IMR-90 (cell line): Measurements from ENCODE around the gene TEAD4. TPM values are rescaled to one million over a fixed set of nuclear protein-coding genes. Genes with fewer than 3 reads are reported as not detected.

Source experiments
- ATAC-seq: fragments of 200-7000 bp; cut with Tn5 transposase; 2 replicates; pipeline ENCODE4 v1.9.1; 2020; ENCODE audit warnings: low read depth, mild to moderate bottlenecking, moderate library complexity
- BruUV-seq: library from RNA; stranded (reverse); fragments of 400-500 nt; replicated peaks from 2 replicates; lab custom pipeline; 2021; lab: Mats Ljungman, UMichigan
- CTCF ChIA-PET: fragments of 300-600 bp; formaldehyde crosslinking; extraction: SDS; loops from one replicate; lab custom pipeline; 2021; ENCODE audit warnings: antibody characterized with exemption; lab: Yijun Ruan, JAX
- POLR2A ChIA-PET: fragments of 300-600 bp; sonication (Branson Sonifier 250); formaldehyde crosslinking; loops from one replicate; lab custom pipeline; 2022; ENCODE audit warnings: antibody characterized with exemption; ENCODE audit not compliant: unreplicated experiment; lab: Charles Lee
- DNase-seq: peaks from one replicate; pipeline ENCODE4 v3.0.0; 2013
- H2AFZ ChIP-seq: replicated peaks from 2 replicates; pipeline ENCODE3; 2013; ENCODE audit warnings: low read length, mild to moderate bottlenecking; ENCODE audit not compliant: poor library complexity
- H2AK5ac ChIP-seq: 2 replicates; pipeline ENCODE4 v1.6.1; 2013; ENCODE audit warnings: low read depth, low read length, inconsistent platforms
- H2AK9ac ChIP-seq: replicated peaks from 2 replicates; pipeline ENCODE3; 2013; ENCODE audit warnings: mild to moderate bottlenecking, low read depth, low read length, moderate library complexity; ENCODE audit not compliant: poor library complexity
- H2BK120ac ChIP-seq: 2 replicates; pipeline ENCODE4 v1.6.1; 2013; ENCODE audit warnings: low read depth, low read length, inconsistent platforms
- H2BK15ac ChIP-seq: 3 replicates; pipeline ENCODE4 v1.6.1; 2013; ENCODE audit warnings: low read depth, low read length, inconsistent platforms
- H2BK20ac ChIP-seq: 2 replicates; pipeline ENCODE4 v1.6.1; 2013; ENCODE audit warnings: low read depth, mild to moderate bottlenecking, inconsistent platforms, low read length, moderate library complexity
- H2BK5ac ChIP-seq: 2 replicates; pipeline ENCODE4 v1.6.1; 2013; ENCODE audit warnings: mild to moderate bottlenecking, low read depth, low read length, inconsistent platforms; ENCODE audit not compliant: poor library complexity, severe bottlenecking
- H3K14ac ChIP-seq: replicated peaks from 2 replicates; pipeline ENCODE4 v1.6.1; 2013; ENCODE audit warnings: low read depth, low read length, inconsistent platforms
- H3K18ac ChIP-seq: 2 replicates; pipeline ENCODE4 v1.6.1; 2013; ENCODE audit warnings: low read depth, low read length, control low read depth
- H3K23ac ChIP-seq: 2 replicates; pipeline ENCODE4 v1.6.1; 2013; ENCODE audit warnings: low read depth, low read length, inconsistent platforms
- H3K27ac ChIP-seq: 2 replicates; pipeline ENCODE4 v1.5.1; 2013; ENCODE audit warnings: mild to moderate bottlenecking, control low read depth, low read length; ENCODE audit not compliant: insufficient read depth
- H3K27me3 ChIP-seq: 2 replicates; pipeline ENCODE4 v1.6.1; 2013; ENCODE audit warnings: low read length; ENCODE audit not compliant: control insufficient read depth, insufficient read depth
- H3K36me3 ChIP-seq: 2 replicates; pipeline ENCODE4 v1.6.1; 2013; ENCODE audit warnings: low read length, mixed read lengths; ENCODE audit not compliant: control insufficient read depth, insufficient read depth
- H3K4ac ChIP-seq: 2 replicates; pipeline ENCODE4 v1.6.1; 2013; ENCODE audit warnings: low read depth, low read length, inconsistent platforms
- H3K4me1 ChIP-seq: 2 replicates; pipeline ENCODE4 v1.6.1; 2013; ENCODE audit warnings: low read length, mixed read lengths; ENCODE audit not compliant: control insufficient read depth, insufficient read depth
- H3K4me2 ChIP-seq: 2 replicates; pipeline ENCODE4 v1.6.1; 2013; ENCODE audit warnings: low read depth, mild to moderate bottlenecking, control low read depth, low read length, moderate library complexity
- H3K4me3 ChIP-seq: 2 replicates; pipeline ENCODE4 v1.5.1; 2013; ENCODE audit warnings: low read depth, mild to moderate bottlenecking, control low read depth, low read length, moderate library complexity; ENCODE audit not compliant: insufficient read depth
- H3K56ac ChIP-seq: 2 replicates; pipeline ENCODE4 v1.6.1; 2013; ENCODE audit warnings: low read length, inconsistent platforms; ENCODE audit not compliant: insufficient read depth; ENCODE audit errors: extremely low read depth
- H3K79me1 ChIP-seq, 2 experiments: 2 replicates each; pipeline ENCODE4 v1.6.1; 2013; ENCODE audit warnings: low read length in 2 of 2, inconsistent platforms in 1 of 2, low read depth in 1 of 2
- H3K9ac ChIP-seq: 2 replicates; pipeline ENCODE4 v1.6.1; 2013; ENCODE audit warnings: low read depth, low read length, control low read depth
- H3K9me1 ChIP-seq: 2 replicates; pipeline ENCODE4 v1.6.1; 2013; ENCODE audit warnings: low read length, inconsistent platforms; ENCODE audit not compliant: insufficient read depth
- H3K9me3 ChIP-seq: 2 replicates; pipeline ENCODE4 v1.6.1; 2013; ENCODE audit warnings: low read length; ENCODE audit not compliant: control insufficient read depth, insufficient read depth
- H4K20me1 ChIP-seq: 2 replicates; pipeline ENCODE4 v1.6.1; 2013; ENCODE audit warnings: low read length, inconsistent platforms; ENCODE audit not compliant: insufficient read depth
- H4K5ac ChIP-seq: 2 replicates; pipeline ENCODE4 v1.6.1; 2013; ENCODE audit warnings: mild to moderate bottlenecking, low read depth, low read length, control low read depth
- H4K8ac ChIP-seq, 2 experiments: 2 replicates each; pipeline ENCODE4 v1.6.1; 2013; ENCODE audit warnings: low read depth in 2 of 2, low read length in 2 of 2, control low read depth in 1 of 2, inconsistent platforms in 1 of 2
- H4K91ac ChIP-seq: 2 replicates; pipeline ENCODE4 v1.6.1; 2013; ENCODE audit warnings: low read depth, low read length, inconsistent platforms; ENCODE audit not compliant: insufficient read depth
- BHLHE40 ChIP-seq: fragments of 150-350 bp; IDR thresholded peaks from 2 replicates; pipeline ENCODE4 v1.6.1; 2016; ENCODE audit warnings: mild to moderate bottlenecking, low read depth, low read length
- CTCF ChIP-seq: conservative IDR thresholded peaks from 2 replicates; pipeline ENCODE4 v1.5.1; 2012; ENCODE audit warnings: mild to moderate bottlenecking, low read depth, low read length, improper control_type of control experiment
- ELK1 ChIP-seq: fragments of 150-350 bp; IDR thresholded peaks from 2 replicates; pipeline ENCODE4 v1.6.1; 2016; ENCODE audit warnings: low read depth, mild to moderate bottlenecking, low read length, moderate library complexity, borderline replicate concordance
- MXI1 ChIP-seq: IDR thresholded peaks from 2 replicates; pipeline ENCODE4 v1.6.1; 2012; ENCODE audit warnings: low read depth, mild to moderate bottlenecking, low read length, moderate library complexity, borderline replicate concordance
- NFE2L2 ChIP-seq: fragments of 150-350 bp; IDR thresholded peaks from 2 replicates; pipeline ENCODE4 v1.6.1; 2016; ENCODE audit warnings: low read depth, mild to moderate bottlenecking, low read length
- POLR2A ChIP-seq: IDR thresholded peaks from 2 replicates; pipeline ENCODE4 v1.6.1; 2012; ENCODE audit warnings: mild to moderate bottlenecking, low read depth, low read length
- RCOR1 ChIP-seq: IDR thresholded peaks from 2 replicates; pipeline ENCODE4 v1.6.1; 2012; ENCODE audit warnings: mild to moderate bottlenecking, low read length, improper control_type of control experiment; ENCODE audit not compliant: insufficient replicate concordance
- RFX5 ChIP-seq: IDR thresholded peaks from 2 replicates; pipeline ENCODE4 v1.8.0; 2012; ENCODE audit warnings: low read depth, mild to moderate bottlenecking, low read length, moderate library complexity
- SMC3 ChIP-seq: fragments of 150-350 bp; IDR thresholded peaks from 2 replicates; pipeline ENCODE4 v1.6.1; 2016; ENCODE audit warnings: low read depth, mild to moderate bottlenecking, antibody characterized with exemption, low read length, moderate library complexity
- WGBS, 2 experiments: methylation state at CpG; one replicate each; pipeline versions ENCODE4 v1.1.5 to v1.1.7; 2013; ENCODE audit warnings: missing lambda C conversion rate in 2 of 2; ENCODE audit not compliant: insufficient read length in 1 of 2; ENCODE audit errors: extremely low coverage in 2 of 2; 5-methylcytosine and 5-hydroxymethylcytosine counted together
- dilution Hi-C: fragments of 300-500 bp; cut with HindIII; formaldehyde crosslinking; loops from one replicate; pipeline ENCODE4 v1.14.3; 2018; ENCODE audit warnings: low sequenced_read_pairs; ENCODE audit not compliant: unreplicated experiment
- in situ Hi-C: fragments of 300-500 bp; cut with MboI; formaldehyde crosslinking; loops from 3 replicates; pipeline ENCODE4 v1.14.3; 2019; ENCODE audit warnings: low sequenced_read_pairs, inconsistent platforms, mixed read lengths
- intact Hi-C: fragments of 100-400 bp; cut with micrococcal nuclease; formaldehyde crosslinking; loops from 2 replicates; pipeline ENCODE4 v1.10.0; 2022
- polyA plus RNA-seq, 3 experiments: library from polyadenylated mRNA; depleted of rRNA; stranded (reverse); fragments of >200 nt; gene quantifications; 2 replicates each; pipeline ENCODE4 v1.2.3, GENCODE V29; 2012; ENCODE audit warnings: low replicate concordance in 1 of 3
- total RNA-seq: library from RNA; depleted of rRNA; stranded (reverse); fragments of >200 nt; gene quantifications from 2 replicates; pipeline ENCODE4 v1.2.3, GENCODE V29; 2012

The TEAD4 gene
- total and polyA plus RNA-seq, 2 of the 4 experiments (the other 2 are of a cell fraction) = 8.8 to 24.9 TPM

- Histone ChIP-seq H4K20me1 (peaks cover 5% of the 10 kb centered on the region; the same call in 1 of the 2 replicates), H3K4me2 (no peak overlapping the region), H2AK5ac (no peak overlapping the region), H3K56ac (no peak overlapping the region), H2BK15ac (no peak overlapping the region), H3K4me3 (no peak overlapping the region), H4K5ac (no peak overlapping the region), H2BK120ac (no peak overlapping the region), H2BK5ac (no peak overlapping the region), H3K9me3 (no peaks in the 10 kb centered on the region), H4K8ac (no peak overlapping the region), H3K36me3 (peaks cover 10% of the 10 kb centered on the region; the same call in 1 of the 2 replicates), H2AFZ (no peak overlapping the region), H3K9me1 (peaks cover 8% of the 10 kb centered on the region; the same call in 1 of the 2 replicates), H3K4me1 (no peaks in the 10 kb centered on the region), H2AK9ac (no peak overlapping the region), H2BK20ac (no peak overlapping the region), H3K79me1 (peaks cover 5 to 25% of the 10 kb centered on the region in 2 experiments; a peak in 3 of 4 replicates), H3K23ac (no peak overlapping the region), H3K4ac (no peak overlapping the region), H3K27me3 (no peaks in the 10 kb centered on the region), H3K18ac (no peak overlapping the region), H3K27ac (no peak overlapping the region), H4K91ac (no peak overlapping the region), H3K14ac (no peak overlapping the region), H3K9ac (no peak overlapping the region)
- CTCF ChIA-PET = interaction anchor here (0.8 kb wide), 1 partner anchor 16 kb away, joined by 3 read pairs; no protein-coding TSS in a partner anchor
- in situ Hi-C loops (no loop called here), intact Hi-C loops (no loop called here), dilution Hi-C loops (no loop called here)
- BruUV-seq = no TSS peak
- no peak for TF ChIP-seq RCOR1
- TF ChIP-seq NFE2L2 = no peak
- no peak for TF ChIP-seq POLR2A
- no peak for TF ChIP-seq SMC3
- no peak for TF ChIP-seq BHLHE40
- TF ChIP-seq RFX5 = no peak
- TF ChIP-seq ELK1 = no peak
- TF ChIP-seq CTCF = no peak
- TF ChIP-seq MXI1 = no peak
- WGBS, 2 experiments = 100% methylated on average over 3 of the region's 15 CpGs; no CpG with 5 or more reads in 1 of the 2 experiments
- ATAC-seq (peak; percentile 65), DNase-seq (no peak)
- POLR2A ChIA-PET = no interaction called here
Observed at GRCh38 chr12:3004655-3005565, 45.7 kb downstream of the TEAD4 start.
